ENCODE results near the gene WDR55. TPM values are rescaled to one million over a fixed set of nuclear protein-coding genes. Genes with fewer than 3 reads are reported as not detected.

WDR55 gene
- total and polyA plus RNA-seq, 2 of the 13 experiments (the other 11 are each of a cell fraction or from before 2014, with no cell fraction given): 17.7 to 18.2 TPM

- TF ChIP-seq MIER3 (CRISPR knock-in tag; IDR thresholded peaks at IDR 0.05; ENCODE audit: borderline replicate concordance): no peak
- TF ChIP-seq KLF11 (CRISPR knock-in tag; IDR thresholded peaks at IDR 0.05): no peak
- TF ChIP-seq GABPA (IDR thresholded peaks at IDR 0.05; ENCODE audit: low read depth, low read length): no peak
- TF ChIP-seq GABPA (CRISPR knock-in tag; IDR thresholded peaks at IDR 0.05; ENCODE audit: low read depth): 0 out of 2 replicates have a peak, but pooled peaks have one; percentile 30
- TF ChIP-seq EP300 (IDR thresholded peaks at IDR 0.05; ENCODE audit: low read depth in 2 of 2, low read length in 2 of 2): 0 out of 4 replicates have a peak, but pooled peaks of 1 of the 2 experiments have one; percentile 11
- TF ChIP-seq EP300 (CRISPR knock-in tag; IDR thresholded peaks at IDR 0.05; ENCODE audit: borderline replicate concordance): 0 out of 2 replicates have a peak, but pooled peaks have one; percentile 29
- no peak for TF ChIP-seq PRPF4 (IDR thresholded peaks at IDR 0.05; ENCODE audit: low read depth, low read length, poor library complexity, severe bottlenecking)
- TF ChIP-seq, protein P1, sequence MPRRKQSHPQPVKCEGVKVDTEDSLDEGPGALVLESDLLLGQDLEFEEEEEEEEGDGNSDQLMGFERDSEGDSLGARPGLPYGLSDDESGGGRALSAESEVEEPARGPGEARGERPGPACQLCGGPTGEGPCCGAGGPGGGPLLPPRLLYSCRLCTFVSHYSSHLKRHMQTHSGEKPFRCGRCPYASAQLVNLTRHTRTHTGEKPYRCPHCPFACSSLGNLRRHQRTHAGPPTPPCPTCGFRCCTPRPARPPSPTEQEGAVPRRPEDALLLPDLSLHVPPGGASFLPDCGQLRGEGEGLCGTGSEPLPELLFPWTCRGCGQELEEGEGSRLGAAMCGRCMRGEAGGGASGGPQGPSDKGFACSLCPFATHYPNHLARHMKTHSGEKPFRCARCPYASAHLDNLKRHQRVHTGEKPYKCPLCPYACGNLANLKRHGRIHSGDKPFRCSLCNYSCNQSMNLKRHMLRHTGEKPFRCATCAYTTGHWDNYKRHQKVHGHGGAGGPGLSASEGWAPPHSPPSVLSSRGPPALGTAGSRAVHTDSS (CRISPR knock-in tag; conservative IDR thresholded peaks at IDR 0.05): no peak
- TF ChIP-seq HNF4G (IDR thresholded peaks at IDR 0.05; ENCODE audit: borderline replicate concordance, low read depth, low read length): peak; percentile 21; the same call in 1 of the 2 replicates
- TF ChIP-seq HNF4G (CRISPR knock-in tag; IDR thresholded peaks at IDR 0.05; ENCODE audit: borderline replicate concordance, low read depth): no peak
- TF ChIP-seq, protein P2, sequence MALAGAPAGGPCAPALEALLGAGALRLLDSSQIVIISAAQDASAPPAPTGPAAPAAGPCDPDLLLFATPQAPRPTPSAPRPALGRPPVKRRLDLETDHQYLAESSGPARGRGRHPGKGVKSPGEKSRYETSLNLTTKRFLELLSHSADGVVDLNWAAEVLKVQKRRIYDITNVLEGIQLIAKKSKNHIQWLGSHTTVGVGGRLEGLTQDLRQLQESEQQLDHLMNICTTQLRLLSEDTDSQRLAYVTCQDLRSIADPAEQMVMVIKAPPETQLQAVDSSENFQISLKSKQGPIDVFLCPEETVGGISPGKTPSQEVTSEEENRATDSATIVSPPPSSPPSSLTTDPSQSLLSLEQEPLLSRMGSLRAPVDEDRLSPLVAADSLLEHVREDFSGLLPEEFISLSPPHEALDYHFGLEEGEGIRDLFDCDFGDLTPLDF (CRISPR knock-in tag; IDR thresholded peaks at IDR 0.05): no peak
- peak; percentile 32; the same call in 1 of the 2 replicates for TF ChIP-seq NCOA2 (CRISPR knock-in tag; IDR thresholded peaks at IDR 0.05)
- peak; percentile 40; the same call in 1 of the 2 replicates for TF ChIP-seq SAP130 (CRISPR knock-in tag; IDR thresholded peaks at IDR 0.05; ENCODE audit: low read depth)
- no peak for TF ChIP-seq ZNF343 (CRISPR knock-in tag; IDR thresholded peaks at IDR 0.05)
- TF ChIP-seq, protein P3, sequence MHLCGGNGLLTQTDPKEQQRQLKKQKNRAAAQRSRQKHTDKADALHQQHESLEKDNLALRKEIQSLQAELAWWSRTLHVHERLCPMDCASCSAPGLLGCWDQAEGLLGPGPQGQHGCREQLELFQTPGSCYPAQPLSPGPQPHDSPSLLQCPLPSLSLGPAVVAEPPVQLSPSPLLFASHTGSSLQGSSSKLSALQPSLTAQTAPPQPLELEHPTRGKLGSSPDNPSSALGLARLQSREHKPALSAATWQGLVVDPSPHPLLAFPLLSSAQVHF (CRISPR knock-in tag; IDR thresholded peaks at IDR 0.05): no peak
- TF ChIP-seq RNF2 (conservative IDR thresholded peaks at IDR 0.05; ENCODE audit: low read depth): no peak
- TF ChIP-seq ZNF792 (CRISPR knock-in tag; IDR thresholded peaks at IDR 0.05): no peak
- no peak for TF ChIP-seq XRCC5 (optimal IDR thresholded peaks at IDR 0.05; ENCODE audit: low read length)
- TF ChIP-seq BCL6 (CRISPR knock-in tag; IDR thresholded peaks at IDR 0.05): peak; percentile 82; the same call in 1 of the 2 replicates
- TF ChIP-seq TARDBP (CRISPR knock-in tag; IDR thresholded peaks at IDR 0.05): peak; percentile 50; the same call in 1 of the 2 replicates
- no peak for TF ChIP-seq ZBTB7B (CRISPR knock-in tag; IDR thresholded peaks at IDR 0.05)
- no peak for TF ChIP-seq RORA (CRISPR knock-in tag; IDR thresholded peaks at IDR 0.05)
- TF ChIP-seq MED1 (CRISPR knock-in tag; IDR thresholded peaks at IDR 0.05): 0 out of 2 replicates have a peak, but pooled peaks have one; percentile 38
- no peak for TF ChIP-seq AGO1 (IDR thresholded peaks at IDR 0.05; ENCODE audit: low read depth, low read length, poor library complexity, severe bottlenecking)
- TF ChIP-seq ZSCAN31 (CRISPR knock-in tag; IDR thresholded peaks at IDR 0.05; ENCODE audit: low read depth): 0 out of 2 replicates have a peak, but pooled peaks have one; percentile 34
- no peak for TF ChIP-seq FOXJ3 (CRISPR knock-in tag; IDR thresholded peaks at IDR 0.05; ENCODE audit: borderline replicate concordance)
- TF ChIP-seq ZNF567 (CRISPR knock-in tag; IDR thresholded peaks at IDR 0.05; ENCODE audit: borderline replicate concordance): no peak
- TF ChIP-seq SPEN (CRISPR knock-in tag; IDR thresholded peaks at IDR 0.05; ENCODE audit: low read depth): 0 out of 2 replicates have a peak, but pooled peaks have one; percentile 23
- TF ChIP-seq ZNF644 (CRISPR knock-in tag; IDR thresholded peaks at IDR 0.05; ENCODE audit: low read depth): no peak
Measured at GRCh38 chr5:140633021-140633471, 31.7 kb upstream of the WDR55 start, which contains the start of gene CD14 (continued).

Measured in HepG2 (cell line).